Stimulated activated CD4-positive, alpha-beta T cell treated with anti-CD3 and anti-CD28 coated beads, Interleukin-15, amount 100 ng/mL, for 48 hours (primary cell): ENCODE measurements around the gene OR51B6.
"Not testable (repeated sequence)": the region's sequence is repeated elsewhere in the genome, so short reads cannot be mapped to it uniquely, and the experiment has no call there.

Experiments
- DNase-seq, 2 donors: peaks; one replicate each; pipeline ENCODE4 v3.0.0-alpha.2; 2020; ENCODE audit warnings: low read depth in 2 of 2

OR51B6 gene

GRCh38 chr11:5351208-5351607 is at the start of gene OR51B6:
Gene OR51B6, plus strand, starts transcription at chr11:5351508. Its CDS starts 0 bp downstream, at chr11:5351508.
- no peak for DNase-seq

- DNase-seq, result no peak
Measured at GRCh38 chr11:5301846-5302245, 49.5 kb upstream of the OR51B6 start, which contains the start of gene OR51B4. Gene OR51B4, minus strand, starts transcription at chr11:5301946. Its CDS starts 0 bp downstream, at chr11:5301946.

- DNase-seq, result no peak
Measured at GRCh38 chr11:5303626-5304025, 47.7 kb upstream of the OR51B6 start.

- no peak for DNase-seq
Measured at GRCh38 chr11:5304046-5304445, 47.3 kb upstream of the OR51B6 start.

- no peak for DNase-seq
Measured at GRCh38 chr11:5307256-5308019, 43.9 kb upstream of the OR51B6 start.

GRCh38 chr11:5310423-5310822 is 40.9 kb upstream of the OR51B6 start:
- DNase-seq, result no peak

- DNase-seq, result not testable (repeated sequence)
Measured at GRCh38 chr11:5313326-5314023, 37.8 kb upstream of the OR51B6 start.

GRCh38 chr11:5317292-5317691 is 34.0 kb upstream of the OR51B6 start:
- no peak for DNase-seq

- no peak for DNase-seq
Measured at GRCh38 chr11:5324197-5324596, 27.1 kb upstream of the OR51B6 start, which contains the start of gene OR51B2. Gene OR51B2, minus strand, starts transcription at chr11:5324297. Its CDS starts 0 bp downstream, at chr11:5324297.

- no peak for DNase-seq
Measured at GRCh38 chr11:5335170-5335569, 16.1 kb upstream of the OR51B6 start.

GRCh38 chr11:5336331-5336730 is 15.0 kb upstream of the OR51B6 start:
- DNase-seq, result no peak

- not testable (repeated sequence) for DNase-seq
Measured at GRCh38 chr11:5337253-5337652, 14.1 kb upstream of the OR51B6 start.

- DNase-seq, result no peak
Measured at GRCh38 chr11:5339771-5340322, 11.5 kb upstream of the OR51B6 start.

- DNase-seq, result no peak
Measured at GRCh38 chr11:5343474-5344335, 7.6 kb upstream of the OR51B6 start, which contains the start of gene OR51B5. Gene OR51B5, minus strand, starts transcription at chr11:5343524. Its CDS starts 0 bp downstream, at chr11:5343524.

- no peak for DNase-seq
Measured at GRCh38 chr11:5345831-5346230, 5.5 kb upstream of the OR51B6 start.

- DNase-seq, result no peak
Measured at GRCh38 chr11:5348551-5349194, 2.6 kb upstream of the OR51B6 start.

GRCh38 chr11:5349550-5349949 is 1.8 kb upstream of the OR51B6 start:
- no peak for DNase-seq

- not testable (repeated sequence) for DNase-seq
Measured at GRCh38 chr11:5356031-5356430, 4.7 kb downstream of the OR51B6 start.

- DNase-seq, result no peak
Measured at GRCh38 chr11:5362017-5362625, 10.8 kb downstream of the OR51B6 start.

GRCh38 chr11:5363679-5364078 is 12.4 kb downstream of the OR51B6 start:
- no peak for DNase-seq

- no peak for DNase-seq
Measured at GRCh38 chr11:5364214-5364613, 12.9 kb downstream of the OR51B6 start.
